SH-SY5Y (cell line): ENCODE results near the gene ANKRD31.

Source experiments
- GATA2 ChIP-seq: IDR thresholded peaks from 2 replicates; pipeline ENCODE4 v1.6.1; 2011; ENCODE audit warnings: mild to moderate bottlenecking, low read depth, low read length
- GATA3 ChIP-seq: IDR thresholded peaks from 2 replicates; pipeline ENCODE4 v1.6.1; 2011; ENCODE audit warnings: low read depth, mild to moderate bottlenecking, low read length, moderate library complexity

- TF ChIP-seq GATA2 (no peak), GATA3 (no peak)
Measured at GRCh38 chr5:75140277-75140676, 96.4 kb downstream of the ANKRD31 start.
